H1 (cell line): ENCODE measurements around the gene MMP7. TPM values are rescaled to one million over a fixed set of nuclear protein-coding genes. Genes with fewer than 3 reads are reported as not detected.

ENCODE experiments used
- CBX5 ChIP-seq: fragments of 300-800, 300-1000 bp; sonication (generic); IDR thresholded peaks from 2 replicates; pipeline ENCODE4 v1.7.1; 2016; ENCODE audit warnings: antibody characterized with exemption, low read length, low read depth
- CBX8 ChIP-seq: fragments of 300-800, 300-1000 bp; sonication (generic); IDR thresholded peaks from 2 replicates; pipeline ENCODE4 v1.7.1; 2016; ENCODE audit warnings: low read depth, low read length, borderline replicate concordance
- CEBPB ChIP-seq: IDR thresholded peaks from 2 replicates; pipeline ENCODE4 v1.6.1; 2012; ENCODE audit warnings: low read depth, low read length
- CHD7 ChIP-seq: fragments of 300-600 bp; sonication (generic); IDR thresholded peaks from 2 replicates; pipeline ENCODE4 v1.7.1; 2012; ENCODE audit warnings: low read length, moderate library complexity, mild to moderate bottlenecking, inconsistent platforms; ENCODE audit not compliant: insufficient replicate concordance
- JUND ChIP-seq: IDR thresholded peaks from 2 replicates; pipeline ENCODE4 v1.6.1; 2011; ENCODE audit warnings: mild to moderate bottlenecking, improper control_type of control experiment, low read length
- POLR2A ChIP-seq, 2 experiments: IDR thresholded peaks; 1 replicate in 1 of 2; 2 replicates in 1 of 2; pipeline ENCODE4 v1.6.1; 2011; ENCODE audit warnings: low read depth in 2 of 2, low read length in 2 of 2, mild to moderate bottlenecking in 2 of 2; ENCODE audit errors: control extremely low read depth in 1 of 2
- TEAD4 ChIP-seq: IDR thresholded peaks from 2 replicates; pipeline ENCODE4 v1.6.1; 2012; ENCODE audit warnings: low read depth, low read length, inconsistent platforms, mixed read lengths
- polyA plus RNA-seq, 7 experiments: library from polyadenylated mRNA; depleted of rRNA in 3 of 7; stranded (reverse) in 5 of 7; unstranded in 2 of 7; fragments of >200 nt in 5 of 7; fragments of 200-250 nt in 2 of 7; gene quantifications; 1 replicate in 5 of 7; 2 replicates in 1 of 7; 4 replicates in 1 of 7; pipeline versions ENCODE4 v1.2.1 to v1.2.3, GENCODE V29; 2011 to 2013; ENCODE audit warnings: missing spikeins in 2 of 7, mixed read lengths in 2 of 7
- total RNA-seq: library from RNA; stranded (reverse); fragmentation: NEBNext Ultra II Directional; extraction: Animal tissue kit (Norgen Biotek cat#: 25700); gene quantifications from 2 replicates; pipeline ENCODE4 v1.2.1, GENCODE V29; 2021
- TF ChIP-seq, protein P1 (sequence below), 3 experiments: IDR thresholded peaks; 1 replicate in 2 of 3; 2 replicates in 1 of 3; pipeline versions ENCODE4 v1.5.1 to v1.6.1; 2011; ENCODE audit warnings: low read length in 3 of 3, mild to moderate bottlenecking in 3 of 3, inconsistent platforms in 2 of 3, low read depth in 1 of 3, moderate library complexity in 1 of 3; ENCODE audit not compliant: insufficient read depth in 1 of 3; ENCODE audit errors: control extremely low read depth in 1 of 3
- TF ChIP-seq, protein P2 (sequence below): IDR thresholded peaks from 2 replicates; pipeline ENCODE4 v1.6.1; 2011; ENCODE audit warnings: low read length, improper control_type of control experiment

MMP7 gene
- total and polyA plus RNA-seq, 2 of the 8 experiments (the other 6 are each of a cell fraction or from before 2014, with no cell fraction given): not detected

GRCh38 chr11:102573851-102574250 is 43.3 kb upstream of the MMP7 start (continued):
- TF ChIP-seq CHD7: no peak
- TF ChIP-seq POLR2A (IDR thresholded peaks at IDR 0.05; ENCODE audit: control extremely low read depth in 1 of 2, low read depth in 2 of 2, low read length in 2 of 2): no peak
- TF ChIP-seq CBX8: no peak
- no peak for TF ChIP-seq CBX5
- TF ChIP-seq CEBPB: no peak
- TF ChIP-seq JUND: no peak
- TF ChIP-seq, protein P1, sequence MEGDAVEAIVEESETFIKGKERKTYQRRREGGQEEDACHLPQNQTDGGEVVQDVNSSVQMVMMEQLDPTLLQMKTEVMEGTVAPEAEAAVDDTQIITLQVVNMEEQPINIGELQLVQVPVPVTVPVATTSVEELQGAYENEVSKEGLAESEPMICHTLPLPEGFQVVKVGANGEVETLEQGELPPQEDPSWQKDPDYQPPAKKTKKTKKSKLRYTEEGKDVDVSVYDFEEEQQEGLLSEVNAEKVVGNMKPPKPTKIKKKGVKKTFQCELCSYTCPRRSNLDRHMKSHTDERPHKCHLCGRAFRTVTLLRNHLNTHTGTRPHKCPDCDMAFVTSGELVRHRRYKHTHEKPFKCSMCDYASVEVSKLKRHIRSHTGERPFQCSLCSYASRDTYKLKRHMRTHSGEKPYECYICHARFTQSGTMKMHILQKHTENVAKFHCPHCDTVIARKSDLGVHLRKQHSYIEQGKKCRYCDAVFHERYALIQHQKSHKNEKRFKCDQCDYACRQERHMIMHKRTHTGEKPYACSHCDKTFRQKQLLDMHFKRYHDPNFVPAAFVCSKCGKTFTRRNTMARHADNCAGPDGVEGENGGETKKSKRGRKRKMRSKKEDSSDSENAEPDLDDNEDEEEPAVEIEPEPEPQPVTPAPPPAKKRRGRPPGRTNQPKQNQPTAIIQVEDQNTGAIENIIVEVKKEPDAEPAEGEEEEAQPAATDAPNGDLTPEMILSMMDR (IDR thresholded peaks at IDR 0.05; ENCODE audit: control extremely low read depth in 1 of 3, insufficient read depth in 1 of 3, low read depth in 1 of 3, low read length in 3 of 3): no peak
- no peak for TF ChIP-seq TEAD4
- TF ChIP-seq, protein P2, sequence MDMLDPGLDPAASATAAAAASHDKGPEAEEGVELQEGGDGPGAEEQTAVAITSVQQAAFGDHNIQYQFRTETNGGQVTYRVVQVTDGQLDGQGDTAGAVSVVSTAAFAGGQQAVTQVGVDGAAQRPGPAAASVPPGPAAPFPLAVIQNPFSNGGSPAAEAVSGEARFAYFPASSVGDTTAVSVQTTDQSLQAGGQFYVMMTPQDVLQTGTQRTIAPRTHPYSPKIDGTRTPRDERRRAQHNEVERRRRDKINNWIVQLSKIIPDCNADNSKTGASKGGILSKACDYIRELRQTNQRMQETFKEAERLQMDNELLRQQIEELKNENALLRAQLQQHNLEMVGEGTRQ: no peak
